ENCODE measurements around the gene CATSPER4.

Gene CATSPER4

DNA sequence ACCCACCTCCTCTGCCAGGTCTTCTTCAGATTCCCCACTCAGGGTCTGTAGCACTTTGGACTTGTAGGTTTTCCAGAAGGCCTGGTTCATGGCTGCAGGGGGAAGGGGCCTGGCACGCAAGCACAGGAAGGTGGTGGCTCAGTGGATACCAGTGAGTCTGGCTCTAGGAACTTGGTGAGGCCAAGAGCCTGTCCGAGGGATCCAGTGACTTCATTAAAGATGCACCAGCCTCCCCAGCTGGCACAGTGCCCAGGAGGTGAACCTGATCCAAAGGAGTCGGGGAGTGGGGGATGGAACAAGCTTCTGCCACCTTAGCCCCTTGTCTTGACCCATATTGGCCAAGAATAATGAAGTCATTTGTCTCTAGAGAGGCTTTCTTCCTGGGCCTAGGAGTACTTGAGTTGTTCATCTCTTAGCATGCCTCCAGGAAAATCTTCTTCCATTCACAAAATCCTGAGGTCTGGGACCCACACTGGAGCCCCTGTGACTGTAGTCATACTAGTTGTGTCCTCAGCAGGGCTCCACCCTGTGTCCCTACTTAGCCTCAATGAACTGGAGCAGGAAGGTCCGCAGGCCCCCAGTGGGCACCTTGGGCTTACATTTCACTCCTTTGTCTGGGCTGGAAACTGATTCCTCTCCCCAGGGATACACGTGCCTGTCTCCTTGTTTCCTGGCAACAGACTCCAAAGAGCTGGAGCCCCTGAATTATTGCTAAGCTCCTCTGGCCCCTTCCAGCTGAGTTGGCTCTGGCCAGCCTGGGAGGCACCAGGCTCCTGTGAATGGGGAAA lies 21.8 kb upstream of the CATSPER4 start, which contains the start of gene C1orf232:
C1orf232 (minus strand) TSS at position 554 of the 788 bp plus-strand sequence; CDS start at position 90, 464 bp downstream.
- DNase-seq (ENCODE audit: extremely low read depth, low read depth): no peak
- TF ChIP-seq CTCF (IDR thresholded peaks at IDR 0.05; ENCODE audit: low read depth, low read length): no peak

DNA sequence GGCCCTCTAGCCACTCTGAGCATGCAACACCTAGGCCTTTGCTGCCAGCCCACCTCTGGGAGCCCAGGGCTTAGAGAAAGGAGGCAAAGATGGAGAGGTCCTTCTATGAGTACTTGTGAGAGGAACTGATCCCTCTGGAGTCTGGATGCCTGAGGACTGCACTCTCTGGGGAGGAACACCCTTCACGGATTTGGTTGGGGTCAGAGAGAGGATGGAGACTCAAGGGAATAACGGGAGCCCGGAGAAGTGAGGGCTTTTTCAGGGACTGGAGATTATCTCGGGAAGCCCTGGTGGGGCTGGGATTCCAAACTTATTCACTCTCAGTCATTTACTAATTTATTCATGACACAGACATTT lies 21.2 kb upstream of the CATSPER4 start:
- no peak for TF ChIP-seq CTCF (IDR thresholded peaks at IDR 0.05; ENCODE audit: low read depth, low read length)

DNA sequence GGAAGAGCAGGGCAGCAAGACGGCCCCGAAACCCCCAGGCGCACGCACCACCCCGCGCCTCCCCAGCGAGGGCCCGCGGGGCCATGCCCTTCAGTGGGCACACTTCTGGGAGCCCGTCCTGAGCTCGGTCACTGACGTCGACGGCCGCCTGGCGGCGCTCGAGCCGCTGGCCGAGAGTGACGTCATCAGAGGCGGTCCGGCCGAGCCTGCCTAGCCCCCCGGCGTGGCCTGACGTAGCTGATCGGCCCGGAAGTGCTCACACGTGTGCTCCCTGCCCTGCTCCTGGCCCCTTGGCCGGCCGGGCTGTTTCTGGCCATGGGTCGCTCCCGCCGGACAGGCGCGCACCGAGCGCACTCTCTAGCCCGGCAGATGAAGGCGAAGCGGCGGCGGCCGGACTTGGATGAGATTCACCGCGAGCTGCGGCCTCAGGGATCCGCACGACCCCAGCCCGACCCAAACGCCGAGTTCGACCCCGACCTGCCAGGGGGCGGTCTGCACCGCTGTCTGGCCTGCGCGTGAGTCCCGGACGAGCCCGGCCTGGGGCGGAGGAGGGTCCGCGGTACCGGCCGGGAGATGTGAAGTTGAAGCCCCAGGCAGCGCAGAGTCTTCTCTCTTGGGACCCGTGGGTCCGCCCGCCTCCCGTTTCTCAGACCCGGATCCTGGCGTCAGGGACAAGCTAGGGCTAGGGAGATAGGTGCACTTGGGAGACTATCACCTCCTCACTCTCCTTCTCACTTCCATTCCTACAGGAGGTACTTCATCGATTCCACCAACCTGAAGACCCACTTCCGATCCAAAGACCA lies 20.5 kb upstream of the CATSPER4 start, which contains the start of gene ZNF593:
ZNF593 (plus strand) TSS at position 240 of the 803 bp plus-strand sequence; CDS start at position 316, 76 bp downstream.
- peak; percentile 78 for DNase-seq (ENCODE audit: extremely low read depth, low read depth)
- TF ChIP-seq CTCF (IDR thresholded peaks at IDR 0.05; ENCODE audit: low read depth, low read length): peak; percentile 91

More for the DNA sequence above, 21.2 kb upstream of the CATSPER4 start:
- no peak for DNase-seq (ENCODE audit: extremely low read depth, low read depth)

DNA sequence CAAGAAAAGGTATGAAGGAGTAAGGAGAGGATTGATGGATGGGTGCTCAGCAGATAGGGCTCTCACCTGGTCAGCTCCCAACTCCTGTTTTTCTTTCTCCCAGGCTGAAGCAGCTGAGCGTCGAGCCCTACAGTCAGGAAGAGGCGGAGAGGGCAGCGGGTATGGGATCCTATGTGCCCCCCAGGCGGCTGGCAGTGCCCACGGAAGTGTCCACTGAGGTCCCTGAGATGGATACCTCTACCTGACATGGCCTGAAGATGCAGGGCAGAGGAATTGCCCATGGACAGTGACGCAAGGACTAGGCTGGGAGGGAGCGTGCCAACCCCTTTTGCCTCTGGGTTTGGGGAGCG lies 20.0 kb upstream of the CATSPER4 start:
- no peak for TF ChIP-seq CTCF (IDR thresholded peaks at IDR 0.05; ENCODE audit: low read depth, low read length)
- no peak for DNase-seq (ENCODE audit: extremely low read depth, low read depth)

DNA sequence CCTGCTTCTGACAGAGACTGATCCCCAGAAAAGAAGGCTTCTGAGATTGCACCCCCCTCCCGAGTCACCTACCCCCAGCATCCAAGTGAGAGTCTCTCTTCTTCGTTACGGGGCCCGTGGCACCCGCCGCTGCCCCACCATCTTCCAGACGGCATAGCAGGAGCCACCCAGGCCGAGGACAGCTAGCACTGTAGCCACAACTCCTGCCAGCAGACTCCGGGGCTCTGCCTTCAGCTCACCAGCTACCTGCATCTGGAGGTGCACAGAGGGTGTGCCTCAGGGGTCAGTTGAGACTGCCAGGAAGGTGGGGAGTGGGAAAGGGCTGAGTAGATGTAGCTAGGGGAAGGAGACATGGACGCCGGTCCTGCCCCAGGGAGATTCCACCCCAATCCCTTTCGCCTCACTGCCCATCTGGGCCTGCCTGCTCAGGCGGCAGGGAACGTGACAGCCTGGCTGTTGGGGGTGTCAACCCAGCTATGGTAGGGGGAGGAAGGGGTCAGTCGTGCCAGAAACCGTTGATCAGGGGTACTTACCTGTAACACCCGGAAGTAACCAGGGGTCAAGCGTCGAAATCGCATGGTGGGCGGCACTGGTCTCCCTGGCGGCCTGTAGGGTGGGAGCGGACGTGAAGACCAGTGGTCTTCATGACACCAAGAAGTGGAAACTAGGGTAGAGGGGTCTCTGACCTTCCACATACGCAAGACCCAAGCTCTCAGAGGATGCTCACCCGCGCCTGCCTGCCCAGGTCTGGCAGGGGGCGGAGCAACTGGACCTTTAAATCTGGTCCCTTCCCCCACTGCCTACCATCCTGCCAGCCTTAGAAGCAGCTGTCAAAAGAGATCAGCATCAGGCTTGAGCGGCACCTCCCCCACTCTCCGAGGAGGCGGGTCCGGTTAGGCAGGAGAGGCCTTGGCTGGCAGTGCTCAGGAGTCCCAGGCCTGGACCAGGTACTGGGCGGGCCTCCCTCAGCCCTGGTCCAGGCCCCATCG lies 19.0 kb upstream of the CATSPER4 start, which contains the start of gene ZNF593OS:
ZNF593OS (minus strand) TSS at position 749 of the 989 bp plus-strand sequence; CDS start at position 578, 171 bp downstream.
- TF ChIP-seq CTCF (IDR thresholded peaks at IDR 0.05; ENCODE audit: low read depth, low read length): no peak
- no peak for DNase-seq (ENCODE audit: extremely low read depth, low read depth)

GRCh38 chr1:26175346-26175745 lies 15.1 kb upstream of the CATSPER4 start:
- no peak for DNase-seq (ENCODE audit: extremely low read depth, low read depth)
- TF ChIP-seq CTCF (IDR thresholded peaks at IDR 0.05; ENCODE audit: low read depth, low read length): no peak

Data from AG09319 (cell line).